HepG2 (cell line): ENCODE results near the gene SLIT1. TPM values are rescaled to one million over a fixed set of nuclear protein-coding genes. Genes with fewer than 3 reads are reported as not detected.
A peak's percentile ranks its signal among the peaks of the same experiment; 100 is the strongest.

Source experiments
- ATAC-seq: fragments of 200-7000 bp; cut with Tn5 transposase; 3 replicates; pipeline ENCODE4 v1.9.1; 2020; ENCODE audit warnings: mild to moderate bottlenecking, moderate library complexity
- BruUV-seq: library from RNA; stranded (reverse); fragments of 400-500 nt; replicated peaks from 2 replicates; lab custom pipeline; 2021; lab: Mats Ljungman, UMichigan
- CTCF ChIA-PET: fragments of 300-600 bp; formaldehyde crosslinking; extraction: SDS; loops from one replicate; lab custom pipeline; 2021; ENCODE audit warnings: low total read pairs, inconsistent platforms, low intra/inter-chr PET ratio; lab: Yijun Ruan, JAX
- POLR2A ChIA-PET: fragments of 350-600 bp; sonication (Branson Sonifier 250); formaldehyde crosslinking; loops from one replicate; lab custom pipeline; 2020; ENCODE audit warnings: antibody characterized with exemption, inconsistent platforms; lab: Yijun Ruan, JAX
- DNase-seq: peaks from one replicate; pipeline ENCODE4 v3.0.0-alpha.2; 2015; ENCODE audit warnings: low spot score
- FAIRE-seq: peaks from 3 replicates; lab custom pipeline; 2011; peaks lifted over from hg19 to GRCh38; lab: Jason Lieb, UNC
- H2AFZ ChIP-seq: one replicate; pipeline ENCODE4 v1.6.1; 2011; ENCODE audit warnings: low read length, inconsistent platforms
- H3K27ac ChIP-seq: fragments of 300-600 bp; 3 replicates; pipeline ENCODE4 v1.8.0; 2011; ENCODE audit warnings: mixed run types, mild to moderate bottlenecking, mixed read lengths, low read length, inconsistent platforms; ENCODE audit not compliant: insufficient read depth; ENCODE audit errors: extremely low read length
- H3K27me3 ChIP-seq, 2 experiments: fragments of 200-600 bp in 1 of 2; 2 replicates in 1 of 2; 3 replicates in 1 of 2; pipeline versions ENCODE4 v1.6.0 to v1.8.0; 2011; ENCODE audit warnings: low read length in 2 of 2, mild to moderate bottlenecking in 2 of 2, moderate library complexity in 2 of 2, inconsistent platforms in 1 of 2; ENCODE audit not compliant: insufficient read depth in 2 of 2, control insufficient read depth in 1 of 2
- H3K36me3 ChIP-seq, 2 experiments: fragments of 200-600 bp in 1 of 2; replicated peaks in 1 of 2; 2 replicates in 1 of 2; 3 replicates in 1 of 2; pipeline versions ENCODE4 v1.5.1 to v1.8.0; 2011; ENCODE audit warnings: low read length in 2 of 2, inconsistent platforms in 1 of 2; ENCODE audit not compliant: insufficient read depth in 2 of 2, control insufficient read depth in 1 of 2
- H3K4me1 ChIP-seq: 2 replicates; pipeline ENCODE4 v1.5.1; 2012; ENCODE audit warnings: low read length, inconsistent platforms; ENCODE audit not compliant: insufficient read depth
- H3K4me2 ChIP-seq: 2 replicates; pipeline ENCODE4 v1.6.0; 2011; ENCODE audit warnings: low read depth, low read length, inconsistent platforms
- H3K4me3 ChIP-seq, 3 experiments: fragments of 200-600 bp in 1 of 3; sonication (generic), shearing (Covaris generic) in 1 of 3; replicated peaks in 1 of 3; 2 replicates each; pipeline ENCODE4 v1.5.1; 2011 to 2016; ENCODE audit warnings: low read length in 3 of 3, inconsistent platforms in 2 of 3, low read depth in 2 of 3, mild to moderate bottlenecking in 2 of 3, control low read depth in 1 of 3, mixed read lengths in 1 of 3; ENCODE audit not compliant: insufficient read depth in 1 of 3
- H3K79me2 ChIP-seq: one replicate; pipeline ENCODE4 v1.6.1; 2011; ENCODE audit warnings: low read length, inconsistent platforms; ENCODE audit not compliant: insufficient read depth
- H3K9ac ChIP-seq: 2 replicates; pipeline ENCODE4 v1.6.0; 2011; ENCODE audit warnings: mild to moderate bottlenecking, low read depth, low read length, inconsistent platforms; ENCODE audit not compliant: insufficient read depth
- H3K9me3 ChIP-seq: 2 replicates; pipeline ENCODE4 v1.5.1; 2012; ENCODE audit warnings: mild to moderate bottlenecking, low read length
- H4K20me1 ChIP-seq: 2 replicates; pipeline ENCODE4 v1.6.0; 2011; ENCODE audit warnings: inconsistent platforms, mild to moderate bottlenecking, low read length, moderate library complexity; ENCODE audit not compliant: insufficient read depth
- BORCS8-MEF2B ChIP-seq: sonication (generic); formaldehyde crosslinking; IDR thresholded peaks from 2 replicates; pipeline ENCODE4 v1.8.0; 2022; ENCODE audit warnings: mild to moderate bottlenecking, missing genetic modification reagents
- CTCF ChIP-seq: sonication (generic); formaldehyde crosslinking; IDR thresholded peaks from 2 replicates; pipeline ENCODE4 v1.5.0; 2020; ENCODE audit warnings: mild to moderate bottlenecking, missing genetic modification reagents, moderate library complexity
- SAP130 ChIP-seq: IDR thresholded peaks from 2 replicates; pipeline ENCODE4 v1.6.1; 2016; ENCODE audit warnings: low read depth
- STAG1 ChIP-seq: sonication (generic); formaldehyde crosslinking; IDR thresholded peaks from 2 replicates; pipeline ENCODE4 v1.4.0; 2020; ENCODE audit warnings: missing genetic modification reagents
- ZNF143 ChIP-seq: sonication (generic); formaldehyde crosslinking; IDR thresholded peaks from 2 replicates; pipeline ENCODE4 v1.4.0; 2020; ENCODE audit warnings: missing genetic modification reagents
- ZNF496 ChIP-seq: sonication (generic); formaldehyde crosslinking; IDR thresholded peaks from 2 replicates; pipeline ENCODE4 v1.8.1; 2023; ENCODE audit warnings: mild to moderate bottlenecking, moderate library complexity, missing genetic modification reagents; ENCODE audit not compliant: insufficient replicate concordance
- ZNF577 ChIP-seq: sonication (generic); formaldehyde crosslinking; IDR thresholded peaks from 2 replicates; pipeline ENCODE4 v1.4.0; 2020; ENCODE audit warnings: mild to moderate bottlenecking, low read depth, missing genetic modification reagents, borderline replicate concordance
- WGBS: methylation state at CpG from one replicate; pipeline ENCODE4 v1.1.6; 2017; ENCODE audit warnings: low lambda C conversion rate; 5-methylcytosine and 5-hydroxymethylcytosine counted together
- in situ Hi-C: cut with HindIII; loops from 2 replicates; pipeline ENCODE4 v1.10.0; 2017; ENCODE audit warnings: low pct_unique_long_range_greater_than_20kb; ENCODE audit not compliant: extremely low pct_ligation_motif_present
- intact Hi-C: fragments of 100-400 bp; cut with micrococcal nuclease; formaldehyde crosslinking; loops from one replicate; pipeline ENCODE4 v1.10.0; 2022; ENCODE audit not compliant: unreplicated experiment
- polyA plus RNA-seq, 8 experiments: library from polyadenylated mRNA; depleted of rRNA in 3 of 8; stranded (reverse) in 7 of 8; unstranded in 1 of 8; fragments of >200 nt; fragmentation: Illumina TruSeq in 4 of 8; extraction: Trizol in 4 of 8; gene quantifications; 2 replicates each; pipeline versions ENCODE4 v1.2.1 to v1.2.3, GENCODE V29; 2011 to 2016; ENCODE audit warnings: low read depth in 4 of 8, missing spikeins in 1 of 8, mixed read lengths in 1 of 8; ENCODE audit not compliant: insufficient read depth in 1 of 8
- total RNA-seq, 5 experiments: library from RNA; depleted of rRNA; stranded (reverse); fragments of >200 nt; fragmentation: Illumina TruSeq; extraction: Trizol; gene quantifications; 2 replicates each; pipeline ENCODE4 v1.2.3, GENCODE V29; 2016; ENCODE audit warnings: low read depth in 1 of 5

The SLIT1 gene
- total and polyA plus RNA-seq, 2 of the 13 experiments (the other 11 are each of a cell fraction or from before 2014, with no cell fraction given): 0.09 to 0.33 TPM

- no TSS peak for BruUV-seq
- no peak for DNase-seq
- CTCF ChIA-PET: no interaction called here
- intact Hi-C loops: no loop called here
- Histone ChIP-seq H3K4me3 (no peak overlapping the region), H3K27me3 (peaks cover under 1 to 26% of the 10 kb centered on the region in 2 experiments; a peak in 4 of 5 replicates), H2AFZ (no peak overlapping the region), H4K20me1 (no peaks in the 10 kb centered on the region), H3K9me3 (no peaks in the 10 kb centered on the region), H3K9ac (no peak overlapping the region), H3K27ac (no peak overlapping the region), H3K4me1 (peaks cover 20% of the 10 kb centered on the region), H3K4me2 (no peak overlapping the region), H3K79me2 (no peaks in the 10 kb centered on the region), H3K36me3 (no peaks in the 10 kb centered on the region)
- in situ Hi-C loops: no loop called here
- FAIRE-seq: no peak
- no peak for TF ChIP-seq SAP130 (CRISPR knock-in tag)
- peak; percentile 55; the same call in 1 of the 2 replicates for TF ChIP-seq ZNF143 (CRISPR knock-in tag)
- peak; percentile 39 for TF ChIP-seq CTCF (CRISPR knock-in tag)
- TF ChIP-seq ZNF577 (CRISPR knock-in tag): no peak
- peak; percentile 13; the same call in 1 of the 2 replicates for TF ChIP-seq STAG1 (CRISPR knock-in tag)
- TF ChIP-seq ZNF496 (CRISPR knock-in tag): no peak
- TF ChIP-seq BORCS8-MEF2B: no peak
- no CpG with 5 or more reads among the region's 14 CpGs for WGBS
- ATAC-seq: peak; percentile 52
- POLR2A ChIA-PET: no interaction called here
These were observed 126.5 kb downstream of the SLIT1 start for GRCh38 chr10:97059006-97059871.
